ENCODE measurements around the gene VWA2. TPM values are rescaled to one million over a fixed set of nuclear protein-coding genes. Genes with fewer than 3 reads are reported as not detected.

Gene VWA2
- polyA plus RNA-seq, 1 of the 3 experiments (the other 2 are of a cell fraction): not detected

GRCh38 chr10:114207349-114207748, 31.7 kb upstream of the VWA2 start (continued):
- TF ChIP-seq RFX5 (IDR thresholded peaks at IDR 0.05; ENCODE audit: low read length): no peak
- TF ChIP-seq ELF1 (IDR thresholded peaks at IDR 0.05): no peak
- TF ChIP-seq, protein P1, sequence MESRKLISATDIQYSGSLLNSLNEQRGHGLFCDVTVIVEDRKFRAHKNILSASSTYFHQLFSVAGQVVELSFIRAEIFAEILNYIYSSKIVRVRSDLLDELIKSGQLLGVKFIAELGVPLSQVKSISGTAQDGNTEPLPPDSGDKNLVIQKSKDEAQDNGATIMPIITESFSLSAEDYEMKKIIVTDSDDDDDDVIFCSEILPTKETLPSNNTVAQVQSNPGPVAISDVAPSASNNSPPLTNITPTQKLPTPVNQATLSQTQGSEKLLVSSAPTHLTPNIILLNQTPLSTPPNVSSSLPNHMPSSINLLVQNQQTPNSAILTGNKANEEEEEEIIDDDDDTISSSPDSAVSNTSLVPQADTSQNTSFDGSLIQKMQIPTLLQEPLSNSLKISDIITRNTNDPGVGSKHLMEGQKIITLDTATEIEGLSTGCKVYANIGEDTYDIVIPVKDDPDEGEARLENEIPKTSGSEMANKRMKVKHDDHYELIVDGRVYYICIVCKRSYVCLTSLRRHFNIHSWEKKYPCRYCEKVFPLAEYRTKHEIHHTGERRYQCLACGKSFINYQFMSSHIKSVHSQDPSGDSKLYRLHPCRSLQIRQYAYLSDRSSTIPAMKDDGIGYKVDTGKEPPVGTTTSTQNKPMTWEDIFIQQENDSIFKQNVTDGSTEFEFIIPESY (IDR thresholded peaks at IDR 0.05; ENCODE audit: borderline replicate concordance, low read depth): no peak

DNA sequence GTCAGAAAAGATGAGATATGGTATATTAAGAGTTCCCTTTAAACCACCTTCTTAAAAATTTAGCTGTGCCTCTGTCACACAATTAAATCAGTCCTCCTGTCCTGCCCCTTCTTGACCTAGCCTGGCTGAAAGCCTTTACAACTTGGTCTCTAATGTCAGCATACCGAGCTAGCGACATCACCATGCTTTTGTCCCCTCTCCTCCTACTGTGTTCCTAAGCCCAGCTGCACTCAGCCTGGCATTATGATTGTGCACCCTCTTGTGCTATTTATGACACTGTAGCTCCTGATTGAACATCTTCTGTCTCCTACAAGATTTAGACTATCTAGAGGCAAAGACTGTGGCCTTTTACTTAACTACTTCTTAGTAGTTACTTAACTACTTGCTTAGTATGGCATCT, 30.7 kb upstream of the VWA2 start:
- H3K27ac ChIP-seq (ENCODE audit: low read depth in 2 of 2, low read length in 1 of 2): no peak overlapping the region
- no peak for TF ChIP-seq JUND (IDR thresholded peaks at IDR 0.05)
- H3K9ac ChIP-seq: no peak overlapping the region
- POLR2A ChIA-PET: no interaction called here
- H3K9me2 ChIP-seq: no peaks in the 10 kb centered on the region
- no peak overlapping the region for H2AFZ ChIP-seq (ENCODE audit: low read depth)
- no peak overlapping the region for H3K4me3 ChIP-seq (ENCODE audit: low read depth in 2 of 2, low read length in 1 of 2)
- no peaks in the 10 kb centered on the region for H3F3A ChIP-seq (replicated peaks; ENCODE audit: insufficient read depth)
- H3K79me2 ChIP-seq (ENCODE audit: insufficient read depth): no peaks in the 10 kb centered on the region
- H3K36me3 ChIP-seq (replicated peaks in 1 of 2; ENCODE audit: control insufficient read depth in 1 of 2, insufficient read depth in 2 of 2, low read length in 1 of 2): no peaks in the 10 kb centered on the region
- 82% methylated on average over 2 of the region's 2 CpGs for WGBS (ENCODE audit: low lambda C conversion rate)
- peaks cover 4% of the 10 kb centered on the region; the same call in 1 of the 2 replicates for H3K27me3 ChIP-seq (ENCODE audit: insufficient read depth)
- CTCF ChIA-PET: interaction anchor here (1.6 kb wide), 1 partner anchor 96 kb away, joined by 5 read pairs; no protein-coding TSS in a partner anchor
- H4K20me1 ChIP-seq (ENCODE audit: insufficient read depth): no peaks in the 10 kb centered on the region
- no peaks in the 10 kb centered on the region for H3K4me1 ChIP-seq (ENCODE audit: control insufficient read depth in 1 of 2, insufficient read depth in 2 of 2, low read depth in 1 of 2, low read length in 1 of 2)
- no peaks in the 10 kb centered on the region for H3K9me3 ChIP-seq
- no peak overlapping the region for H3K4me2 ChIP-seq
- DNase-seq: no peak

GRCh38 chr10:114212153-114212552, 26.9 kb upstream of the VWA2 start:
- Histone ChIP-seq H3K9ac (no peak overlapping the region), H3K27ac (ENCODE audit: low read depth in 2 of 2, low read length in 1 of 2) (no peak overlapping the region), H2AFZ (ENCODE audit: low read depth) (no peak overlapping the region), H3F3A (replicated peaks; ENCODE audit: insufficient read depth) (no peaks in the 10 kb centered on the region), H3K9me2 (no peaks in the 10 kb centered on the region), H3K4me3 (ENCODE audit: low read depth in 2 of 2, low read length in 1 of 2) (no peak overlapping the region), H4K20me1 (ENCODE audit: insufficient read depth) (no peaks in the 10 kb centered on the region), H3K36me3 (replicated peaks in 1 of 2; ENCODE audit: control insufficient read depth in 1 of 2, insufficient read depth in 2 of 2, low read length in 1 of 2) (no peaks in the 10 kb centered on the region), H3K9me3 (no peaks in the 10 kb centered on the region), H3K27me3 (ENCODE audit: insufficient read depth) (peaks cover 10% of the 10 kb centered on the region; the same call in 1 of the 2 replicates), H3K79me2 (ENCODE audit: insufficient read depth) (no peaks in the 10 kb centered on the region), H3K4me2 (no peak overlapping the region), H3K4me1 (ENCODE audit: control insufficient read depth in 1 of 2, insufficient read depth in 2 of 2, low read depth in 1 of 2, low read length in 1 of 2) (no peaks in the 10 kb centered on the region)
- DNase-seq: no peak
- POLR2A ChIA-PET: no interaction called here
- CTCF ChIA-PET: interaction anchor here (1.0 kb wide), 1 partner anchor 9 kb away, joined by 4 read pairs; no protein-coding TSS in a partner anchor
- TF ChIP-seq USF1 (IDR thresholded peaks at IDR 0.05; ENCODE audit: borderline replicate concordance, low read depth) (no peak), FOXM1 (IDR thresholded peaks at IDR 0.05; ENCODE audit: low read depth) (no peak), FOSL2 (IDR thresholded peaks at IDR 0.05; ENCODE audit: borderline replicate concordance, low read depth) (no peak), REST (IDR thresholded peaks at IDR 0.05; ENCODE audit: low read depth, low read length) (no peak), FOXJ3 (CRISPR knock-in tag; IDR thresholded peaks at IDR 0.05) (no peak), TAF1 (IDR thresholded peaks at IDR 0.05; ENCODE audit: borderline replicate concordance, low read depth, low read length) (no peak), TEAD4 (IDR thresholded peaks at IDR 0.05; ENCODE audit: borderline replicate concordance, insufficient read depth) (no peak), MXI1 (IDR thresholded peaks at IDR 0.05; ENCODE audit: low read depth, low read length) (no peak), SIN3A (IDR thresholded peaks at IDR 0.05; ENCODE audit: borderline replicate concordance, low read depth, low read length) (no peak), RCOR1 (IDR thresholded peaks at IDR 0.05; ENCODE audit: low read length) (no peak), NRF1 (IDR thresholded peaks at IDR 0.05; ENCODE audit: low read depth, low read length) (no peak), RAD21 (IDR thresholded peaks at IDR 0.05; ENCODE audit: low read length) (no peak), EZH2phosphoT487 (IDR thresholded peaks at IDR 0.05; ENCODE audit: borderline replicate concordance, low read depth) (no peak)
- TF ChIP-seq, protein P2, sequence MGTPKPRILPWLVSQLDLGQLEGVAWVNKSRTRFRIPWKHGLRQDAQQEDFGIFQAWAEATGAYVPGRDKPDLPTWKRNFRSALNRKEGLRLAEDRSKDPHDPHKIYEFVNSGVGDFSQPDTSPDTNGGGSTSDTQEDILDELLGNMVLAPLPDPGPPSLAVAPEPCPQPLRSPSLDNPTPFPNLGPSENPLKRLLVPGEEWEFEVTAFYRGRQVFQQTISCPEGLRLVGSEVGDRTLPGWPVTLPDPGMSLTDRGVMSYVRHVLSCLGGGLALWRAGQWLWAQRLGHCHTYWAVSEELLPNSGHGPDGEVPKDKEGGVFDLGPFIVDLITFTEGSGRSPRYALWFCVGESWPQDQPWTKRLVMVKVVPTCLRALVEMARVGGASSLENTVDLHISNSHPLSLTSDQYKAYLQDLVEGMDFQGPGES (IDR thresholded peaks at IDR 0.05; ENCODE audit: low read depth, low read length): no peak
- 26% methylated on average over 2 of the region's 2 CpGs for WGBS (ENCODE audit: low lambda C conversion rate)

Measured in SK-N-SH (cell line).